ENCODE data around the gene CHKB. TPM values are rescaled to one million over a fixed set of nuclear protein-coding genes. Genes with fewer than 3 reads are reported as not detected.

The CHKB gene
- total and polyA plus RNA-seq, 2 of the 4 experiments (the other 2 are of a cell fraction): 8.1 to 36.9 TPM

GRCh38 chr22:50573491-50574382, 8.9 kb downstream of the CHKB start:
- Histone ChIP-seq H3K4me1 (ENCODE audit: control insufficient read depth, insufficient read depth, low read length) (peaks cover 7% of the 10 kb centered on the region), H2AK9ac (replicated peaks; ENCODE audit: low read depth, low read length, poor library complexity) (peak overlapping the region; percentile 35), H4K91ac (ENCODE audit: insufficient read depth, low read depth, low read length) (no peak overlapping the region), H2BK5ac (ENCODE audit: low read depth, low read length, poor library complexity, severe bottlenecking) (no peak overlapping the region), H3K79me1 (ENCODE audit: low read depth in 1 of 2, low read length in 2 of 2) (no peaks in the 10 kb centered on the region), H3K27ac (ENCODE audit: insufficient read depth, low read length) (no peak overlapping the region), H3K23ac (ENCODE audit: low read depth, low read length) (no peak overlapping the region), H4K20me1 (ENCODE audit: insufficient read depth, low read length) (no peaks in the 10 kb centered on the region), H2BK15ac (ENCODE audit: low read depth, low read length) (no peak overlapping the region), H3K56ac (ENCODE audit: extremely low read depth, insufficient read depth, low read length) (no peak overlapping the region), H3K18ac (ENCODE audit: low read depth, low read length) (no peak overlapping the region), H2AK5ac (ENCODE audit: low read depth, low read length) (no peak overlapping the region), H3K36me3 (ENCODE audit: control insufficient read depth, insufficient read depth, low read length) (no peaks in the 10 kb centered on the region; the same call in 1 of the 2 replicates), H2BK20ac (ENCODE audit: low read depth, low read length) (no peak overlapping the region), H3K14ac (replicated peaks; ENCODE audit: low read depth, low read length) (no peak overlapping the region), H3K27me3 (ENCODE audit: control insufficient read depth, insufficient read depth, low read length) (no peaks in the 10 kb centered on the region), H3K9me3 (ENCODE audit: control insufficient read depth, insufficient read depth, low read length) (no peaks in the 10 kb centered on the region), H3K4ac (ENCODE audit: low read depth, low read length) (no peak overlapping the region), H3K4me3 (ENCODE audit: insufficient read depth, low read depth, low read length) (no peak overlapping the region), H2AFZ (replicated peaks; ENCODE audit: low read length, poor library complexity) (no peak overlapping the region), H3K9ac (ENCODE audit: low read depth, low read length) (no peak overlapping the region), H2BK120ac (ENCODE audit: low read depth, low read length) (no peak overlapping the region), H3K9me1 (ENCODE audit: insufficient read depth, low read length) (0 out of 2 replicates have a peak, but pooled peaks cover 2% of the 10 kb centered on the region), H4K5ac (ENCODE audit: low read depth, low read length) (no peak overlapping the region), H4K8ac (ENCODE audit: low read depth in 2 of 2, low read length in 2 of 2) (no peak overlapping the region), H3K4me2 (ENCODE audit: low read depth, low read length) (no peak overlapping the region)
- ChIA-PET CTCF (interaction anchor here (1.4 kb wide), 1 partner anchor 11 kb away, joined by 5 read pairs; the partner anchor contains the start of gene SYCE3), POLR2A (ENCODE audit: unreplicated experiment) (no interaction called here)
- DNase-seq (no peak), ATAC-seq (ENCODE audit: low read depth) (no peak)
- intact Hi-C loops (cut with micrococcal nuclease): no loop called here
- dilution Hi-C loops (cut with HindIII; ENCODE audit: low sequenced_read_pairs, unreplicated experiment): no loop called here
- in situ Hi-C loops (cut with MboI; ENCODE audit: low sequenced_read_pairs): no loop called here
- no TSS peak for BruUV-seq (replicated peaks)
- 93% methylated on average over 3 of the region's 26 CpGs; no CpG with 5 or more reads in 1 of the 2 experiments for WGBS, 2 experiments (ENCODE audit: extremely low coverage in 2 of 2, insufficient read length in 1 of 2)
- TF ChIP-seq RCOR1 (IDR thresholded peaks at IDR 0.05; ENCODE audit: insufficient replicate concordance, low read length): no peak
- no peak for TF ChIP-seq CHD1 (IDR thresholded peaks at IDR 0.05; ENCODE audit: low read depth, low read length)
- TF ChIP-seq USF2 (IDR thresholded peaks at IDR 0.05; ENCODE audit: low read depth, low read length): no peak
- no peak for TF ChIP-seq FOS (IDR thresholded peaks at IDR 0.05; ENCODE audit: low read depth, low read length)
- no peak for TF ChIP-seq CEBPB (IDR thresholded peaks at IDR 0.05; ENCODE audit: low read depth, low read length)
- no peak for TF ChIP-seq CTCF (conservative IDR thresholded peaks at IDR 0.05; ENCODE audit: low read depth, low read length)
- TF ChIP-seq MAZ (IDR thresholded peaks at IDR 0.05; ENCODE audit: borderline replicate concordance, low read depth, low read length): no peak
- no peak for TF ChIP-seq MXI1 (IDR thresholded peaks at IDR 0.05; ENCODE audit: borderline replicate concordance, low read depth, low read length)
- TF ChIP-seq RFX5 (IDR thresholded peaks at IDR 0.05; ENCODE audit: low read depth, low read length): no peak
- TF ChIP-seq BHLHE40 (IDR thresholded peaks at IDR 0.05; ENCODE audit: low read depth, low read length): no peak
- TF ChIP-seq RAD21 (IDR thresholded peaks at IDR 0.05; ENCODE audit: low read length): no peak
- TF ChIP-seq MAFK (IDR thresholded peaks at IDR 0.05; ENCODE audit: low read depth, low read length): no peak
- TF ChIP-seq SMC3 (IDR thresholded peaks at IDR 0.05; ENCODE audit: low read depth, low read length): no peak
- TF ChIP-seq POLR2A (IDR thresholded peaks at IDR 0.05; ENCODE audit: low read depth, low read length): no peak
- TF ChIP-seq NFE2L2 (IDR thresholded peaks at IDR 0.05; ENCODE audit: low read depth, low read length): no peak
